WTC11 (cell line): Measurements from ENCODE around the gene ETNK2. TPM values are rescaled to one million over a fixed set of nuclear protein-coding genes. Genes with fewer than 3 reads are reported as not detected.

Experiments used
- ATAC-seq: fragments of 200-7000 bp; cut with Tn5 transposase; 2 replicates; pipeline ENCODE4 v1.10.0; 2021; ENCODE audit warnings: mild to moderate bottlenecking, moderate library complexity
- CTCF ChIA-PET: fragments of 300-600 bp; sonication (Branson Sonifier 250); formaldehyde crosslinking; loops from one replicate; lab custom pipeline; 2021; ENCODE audit warnings: antibody characterized with exemption; lab: Charles Lee
- POLR2A ChIA-PET: fragments of 350-600 bp; sonication (Branson Sonifier 250); formaldehyde crosslinking; loops from one replicate; lab custom pipeline; 2021; ENCODE audit warnings: antibody characterized with exemption; lab: Charles Lee
- DNase-seq: peaks from one replicate; pipeline ENCODE4 v3.0.0; 2021; ENCODE audit warnings: low spot score
- H3K27ac Mint-ChIP-seq: 2 replicates; pipeline ENCODE4 v1.8.0; 2021; ENCODE audit warnings: mixed read lengths
- H3K27me3 Mint-ChIP-seq: 2 replicates; pipeline ENCODE4 v1.8.0; 2021; ENCODE audit warnings: low read depth, mild to moderate bottlenecking, moderate library complexity, mixed read lengths
- H3K36me3 Mint-ChIP-seq: 2 replicates; pipeline ENCODE4 v1.8.0; 2021; ENCODE audit warnings: mixed read lengths
- H3K4me1 Mint-ChIP-seq: 2 replicates; pipeline ENCODE4 v1.8.0; 2022; ENCODE audit warnings: mixed read lengths
- H3K4me3 Mint-ChIP-seq: 2 replicates; pipeline ENCODE4 v1.8.0; 2021; ENCODE audit warnings: mild to moderate bottlenecking, moderate library complexity, mixed read lengths
- H3K9me3 Mint-ChIP-seq: 2 replicates; pipeline ENCODE4 v1.8.0; 2021; ENCODE audit warnings: mixed read lengths
- ETV6 ChIP-seq: sonication (generic); formaldehyde crosslinking; IDR thresholded peaks from 2 replicates; pipeline ENCODE4 v1.8.1; 2022; ENCODE audit warnings: mild to moderate bottlenecking, missing genetic modification reagents
- GABPB1 ChIP-seq: sonication (generic); formaldehyde crosslinking; IDR thresholded peaks from 2 replicates; pipeline ENCODE4 v1.8.1; 2023; ENCODE audit warnings: mild to moderate bottlenecking, missing genetic modification reagents
- GTF2I ChIP-seq: fragments of 250-450 bp; sonication (Bioruptor Pico); conservative IDR thresholded peaks from 2 replicates; pipeline ENCODE4 v1.4.0; 2021; ENCODE audit warnings: mild to moderate bottlenecking
- JUN ChIP-seq: sonication (generic); formaldehyde crosslinking; IDR thresholded peaks from 2 replicates; pipeline ENCODE4 v1.8.0; 2023; ENCODE audit warnings: mild to moderate bottlenecking, missing genetic modification reagents
- KAT7 ChIP-seq: sonication (generic); formaldehyde crosslinking; IDR thresholded peaks from 2 replicates; pipeline ENCODE4 v1.8.1; 2023; ENCODE audit warnings: missing genetic modification reagents, mild to moderate bottlenecking, borderline replicate concordance
- MXD4 ChIP-seq: fragments of 250-450 bp; sonication (Bioruptor Pico); IDR thresholded peaks from 2 replicates; pipeline ENCODE4 v1.8.0; 2021; ENCODE audit warnings: mild to moderate bottlenecking, moderate library complexity, borderline replicate concordance
- NFYB ChIP-seq: sonication (generic); formaldehyde crosslinking; conservative IDR thresholded peaks from 2 replicates; pipeline ENCODE4 v1.8.0; 2022; ENCODE audit warnings: low read depth, missing genetic modification reagents
- SMAD4 ChIP-seq: sonication (generic); formaldehyde crosslinking; IDR thresholded peaks from 2 replicates; pipeline ENCODE4 v1.8.0; 2022; ENCODE audit warnings: mild to moderate bottlenecking, missing genetic modification reagents
- ZNF121 ChIP-seq: sonication (generic); formaldehyde crosslinking; IDR thresholded peaks from 2 replicates; pipeline ENCODE4 v1.8.0; 2023; ENCODE audit warnings: missing genetic modification reagents
- total RNA-seq: library from RNA; stranded (reverse); gene quantifications from 3 replicates; pipeline ENCODE4 v1.2.3, GENCODE V29; 2021
- TF ChIP-seq, protein P1 (sequence below): fragments of 250-450 bp; sonication (Bioruptor Pico); IDR thresholded peaks from 2 replicates; pipeline ENCODE4 v2.1.2; 2022; ENCODE audit warnings: mild to moderate bottlenecking, moderate library complexity
- TF ChIP-seq, protein P2 (sequence below): sonication (generic); formaldehyde crosslinking; IDR thresholded peaks from 2 replicates; pipeline ENCODE4 v1.8.1; 2022; ENCODE audit warnings: low read depth, missing genetic modification reagents, borderline replicate concordance
- TF ChIP-seq, protein P3 (sequence below): sonication (generic); formaldehyde crosslinking; IDR thresholded peaks from 2 replicates; pipeline ENCODE4 v1.8.1; 2022; ENCODE audit warnings: missing genetic modification reagents, borderline replicate concordance
- TF ChIP-seq, protein P4 (sequence below): sonication (generic); formaldehyde crosslinking; IDR thresholded peaks from 2 replicates; pipeline ENCODE4 v1.8.1; 2023; ENCODE audit warnings: mild to moderate bottlenecking, missing genetic modification reagents
- TF ChIP-seq, protein P5 (sequence below): sonication (generic); formaldehyde crosslinking; IDR thresholded peaks from 2 replicates; pipeline ENCODE4 v1.8.0; 2023; ENCODE audit warnings: missing genetic modification reagents, mild to moderate bottlenecking, borderline replicate concordance

ETNK2 gene
- total RNA-seq, 1 experiment from 2014 or later: 19.7 TPM

DNA sequence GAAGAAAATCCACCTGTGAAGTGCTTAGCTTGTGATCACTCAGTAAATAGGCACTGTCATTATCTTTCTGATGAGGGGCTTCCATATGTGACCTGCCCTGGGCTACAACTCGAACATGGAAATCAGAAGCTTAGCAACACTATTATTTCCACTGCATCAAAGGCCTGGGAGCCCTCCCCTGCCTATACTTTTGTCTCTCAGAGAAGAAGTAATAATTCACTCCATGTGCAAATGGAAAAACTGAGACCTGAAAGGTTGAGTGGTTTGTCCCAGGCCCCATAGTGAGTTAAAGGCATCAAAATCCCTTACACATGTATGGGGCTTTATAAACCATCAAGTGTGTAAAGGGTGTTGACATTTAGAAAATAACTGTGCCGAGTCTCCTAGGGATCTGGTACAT lies 58.1 kb downstream of the ETNK2 start (continued):
- TF ChIP-seq, protein P1, sequence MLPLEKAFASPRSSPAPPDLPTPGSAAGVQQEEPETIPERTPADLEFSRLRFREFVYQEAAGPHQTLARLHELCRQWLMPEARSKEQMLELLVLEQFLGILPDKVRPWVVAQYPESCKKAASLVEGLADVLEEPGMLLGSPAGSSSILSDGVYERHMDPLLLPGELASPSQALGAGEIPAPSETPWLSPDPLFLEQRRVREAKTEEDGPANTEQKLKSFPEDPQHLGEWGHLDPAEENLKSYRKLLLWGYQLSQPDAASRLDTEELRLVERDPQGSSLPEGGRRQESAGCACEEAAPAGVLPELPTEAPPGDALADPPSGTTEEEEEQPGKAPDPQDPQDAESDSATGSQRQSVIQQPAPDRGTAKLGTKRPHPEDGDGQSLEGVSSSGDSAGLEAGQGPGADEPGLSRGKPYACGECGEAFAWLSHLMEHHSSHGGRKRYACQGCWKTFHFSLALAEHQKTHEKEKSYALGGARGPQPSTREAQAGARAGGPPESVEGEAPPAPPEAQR: no peak
- no peak for TF ChIP-seq SMAD4
- TF ChIP-seq, protein P2, sequence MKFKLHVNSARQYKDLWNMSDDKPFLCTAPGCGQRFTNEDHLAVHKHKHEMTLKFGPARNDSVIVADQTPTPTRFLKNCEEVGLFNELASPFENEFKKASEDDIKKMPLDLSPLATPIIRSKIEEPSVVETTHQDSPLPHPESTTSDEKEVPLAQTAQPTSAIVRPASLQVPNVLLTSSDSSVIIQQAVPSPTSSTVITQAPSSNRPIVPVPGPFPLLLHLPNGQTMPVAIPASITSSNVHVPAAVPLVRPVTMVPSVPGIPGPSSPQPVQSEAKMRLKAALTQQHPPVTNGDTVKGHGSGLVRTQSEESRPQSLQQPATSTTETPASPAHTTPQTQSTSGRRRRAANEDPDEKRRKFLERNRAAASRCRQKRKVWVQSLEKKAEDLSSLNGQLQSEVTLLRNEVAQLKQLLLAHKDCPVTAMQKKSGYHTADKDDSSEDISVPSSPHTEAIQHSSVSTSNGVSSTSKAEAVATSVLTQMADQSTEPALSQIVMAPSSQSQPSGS (CRISPR knock-in tag): no peak
- TF ChIP-seq, all 79 proteins: peak for 0

DNA sequence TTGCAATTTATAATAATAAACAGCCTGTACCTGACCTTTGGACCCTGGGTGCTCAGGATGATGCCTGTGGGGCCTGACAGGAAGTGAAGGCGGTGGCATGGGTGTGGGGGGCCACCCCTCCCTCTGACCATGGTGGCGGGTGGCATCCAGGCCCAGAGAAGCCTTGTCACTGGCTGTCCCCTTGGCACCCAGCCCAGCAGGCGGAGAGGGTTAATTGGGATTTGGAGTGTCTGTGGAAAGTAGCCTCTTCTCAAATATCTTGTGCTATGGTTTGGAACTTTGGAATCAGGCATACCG lies 58.5 kb downstream of the ETNK2 start:
- Mint-ChIP-seq H3K27ac (peak overlapping the region; percentile 62), H3K4me1 (peaks cover 86% of the 10 kb centered on the region)
- DNase-seq: no peak
- no peak for TF ChIP-seq JUN
- TF ChIP-seq GABPB1 (CRISPR knock-in tag): peak; percentile 72
- TF ChIP-seq NFYB (CRISPR knock-in tag): no peak
- TF ChIP-seq, all 79 proteins: peak for 1
- ATAC-seq: no peak
- Mint-ChIP-seq H3K4me3 (no peak overlapping the region; the same call in 1 of the 2 replicates), H3K27me3 (no peaks in the 10 kb centered on the region), H3K36me3 (no peaks in the 10 kb centered on the region; the same call in 1 of the 2 replicates), H3K9me3 (no peaks in the 10 kb centered on the region)
- CTCF ChIA-PET: interaction anchor here (0.7 to 2.7 kb wide), 3 partner anchors 9 to 222 kb away, joined by 3 to 17 read pairs (median 6); no protein-coding TSS in a partner anchor
- POLR2A ChIA-PET: interaction anchor here (0.9 to 2.6 kb wide), 2 partner anchors 15 to 19 kb away, joined by 3 to 9 read pairs; no protein-coding TSS in a partner anchor

DNA sequence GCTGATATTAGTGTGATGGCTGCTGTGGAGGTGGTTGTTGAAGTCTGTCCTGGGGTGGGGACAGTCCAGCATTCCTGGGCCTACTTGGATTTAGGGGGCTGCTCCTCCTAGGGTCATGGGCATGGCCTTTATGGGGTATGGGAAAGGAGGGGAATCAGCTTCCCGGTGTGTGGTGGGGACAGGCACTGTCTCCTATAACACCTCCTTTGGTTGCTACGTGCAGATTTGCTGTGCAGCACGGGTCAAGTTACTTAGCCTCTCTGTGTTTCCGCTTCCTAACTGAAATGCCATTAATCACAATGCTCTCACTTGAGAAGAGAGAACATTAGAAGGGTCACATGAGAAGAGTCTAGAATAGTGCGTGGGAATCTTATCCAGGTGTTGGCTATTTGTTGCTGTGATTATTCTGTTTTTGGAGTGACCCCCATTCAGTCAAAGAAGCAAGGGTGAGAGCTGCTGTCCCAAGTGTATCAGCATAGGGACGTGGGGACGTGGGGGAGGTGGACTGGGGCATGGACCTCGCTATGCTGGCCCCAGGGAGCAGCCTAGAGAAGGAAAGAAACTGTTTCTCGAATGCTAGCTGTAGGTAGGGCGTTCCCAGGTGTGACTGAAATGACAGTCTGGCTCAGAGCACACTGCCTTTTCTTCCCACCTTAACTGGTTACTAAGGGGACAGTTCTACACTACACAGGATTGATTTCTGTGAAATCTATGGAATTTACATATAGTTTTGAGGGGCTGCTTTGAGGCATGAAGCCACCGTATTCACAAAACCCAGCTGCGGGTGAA lies 59.0 kb downstream of the ETNK2 start:
- Mint-ChIP-seq H3K9me3 (no peaks in the 10 kb centered on the region), H3K36me3 (no peaks in the 10 kb centered on the region; the same call in 1 of the 2 replicates), H3K4me1 (peaks cover 87% of the 10 kb centered on the region), H3K27me3 (no peaks in the 10 kb centered on the region), H3K27ac (peak overlapping the region; percentile 72), H3K4me3 (no peak overlapping the region)
- TF ChIP-seq ZNF121: peak; percentile 88
- no peak for TF ChIP-seq KAT7 (CRISPR knock-in tag)
- DNase-seq: no peak
- ChIA-PET CTCF (interaction anchor here (0.7 to 2.7 kb wide), 2 partner anchors 10 to 36 kb away, joined by 3 to 17 read pairs; no protein-coding TSS in a partner anchor), POLR2A (interaction anchor here (0.9 to 2.6 kb wide), 2 partner anchors 15 to 20 kb away, joined by 3 to 9 read pairs; no protein-coding TSS in a partner anchor)
- ATAC-seq: no peak

DNA sequence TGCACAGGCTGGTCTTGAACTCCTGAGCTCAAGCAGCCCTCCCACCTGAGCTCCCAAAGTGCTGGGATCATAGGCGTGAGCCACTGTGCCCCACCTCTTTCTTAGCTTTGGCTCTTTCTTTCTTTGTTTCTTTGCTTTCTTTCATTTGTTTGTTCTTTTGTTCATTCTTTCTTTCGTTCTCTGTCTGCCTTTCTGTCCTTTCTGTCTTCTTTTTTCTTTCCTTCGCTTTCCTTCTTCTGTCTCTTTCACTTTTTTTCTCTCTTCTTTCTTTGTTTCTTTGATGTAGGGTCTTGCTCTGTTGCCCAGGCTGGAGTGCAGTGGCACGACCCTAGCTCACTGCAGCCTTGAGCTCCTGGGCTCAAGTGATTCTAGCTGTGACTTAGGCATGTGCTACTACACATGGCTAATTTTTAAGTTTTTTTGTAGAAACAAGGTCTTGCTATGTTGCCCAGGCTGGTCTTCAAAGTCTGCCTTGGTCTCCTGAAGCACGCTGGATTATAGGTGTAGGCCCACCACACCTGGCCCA lies 60.0 kb downstream of the ETNK2 start:
- ChIA-PET POLR2A (no interaction called here), CTCF (interaction anchor here (2.7 kb wide), 1 partner anchor 37 kb away, joined by 17 read pairs; no protein-coding TSS in a partner anchor)
- peak overlapping the region; percentile 79 for H3K27ac Mint-ChIP-seq
- H3K27me3 Mint-ChIP-seq: no peaks in the 10 kb centered on the region
- H3K4me1 Mint-ChIP-seq: peaks cover 93% of the 10 kb centered on the region
- ATAC-seq (no peak), DNase-seq (no peak)
- no peaks in the 10 kb centered on the region for H3K9me3 Mint-ChIP-seq
- H3K4me3 Mint-ChIP-seq: no peak overlapping the region
- 0 out of 2 replicates have a peak, but pooled peaks have one; percentile 24 for TF ChIP-seq GTF2I (CRISPR knock-in tag)
- TF ChIP-seq ZNF121: peak; percentile 95
- no peak for TF ChIP-seq ETV6 (CRISPR knock-in tag)
- H3K36me3 Mint-ChIP-seq: no peaks in the 10 kb centered on the region; the same call in 1 of the 2 replicates

DNA sequence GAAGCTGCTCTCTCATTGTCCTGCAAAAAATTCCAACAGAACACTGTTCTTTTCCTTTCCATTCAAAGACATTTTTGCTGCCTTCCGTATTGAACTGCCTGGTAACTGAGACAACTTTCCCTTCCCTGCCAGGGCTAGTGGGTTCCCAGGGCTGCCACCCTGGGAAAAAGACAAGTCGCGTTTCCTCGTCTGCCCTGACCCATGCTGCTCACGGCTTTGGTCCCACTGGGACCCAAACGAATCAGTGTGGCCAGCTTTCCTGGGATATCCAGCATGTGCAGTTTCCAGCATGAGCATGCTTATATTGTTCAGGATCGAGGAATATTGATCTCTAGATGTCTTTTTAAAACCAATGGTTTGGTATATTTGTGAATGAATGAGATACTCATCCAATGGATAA lies 60.8 kb downstream of the ETNK2 start:
- Mint-ChIP-seq H3K36me3 (no peaks in the 10 kb centered on the region; the same call in 1 of the 2 replicates), H3K4me3 (no peak overlapping the region), H3K4me1 (peaks cover 97% of the 10 kb centered on the region), H3K27me3 (no peaks in the 10 kb centered on the region), H3K27ac (peak overlapping the region; percentile 79), H3K9me3 (no peaks in the 10 kb centered on the region)
- CTCF ChIA-PET: interaction anchor here (0.7 to 2.8 kb wide), 4 partner anchors 11 to 220 kb away, joined by 3 to 14 read pairs (median 6); no protein-coding TSS in a partner anchor
- no peak for ATAC-seq
- POLR2A ChIA-PET: interaction anchor here (0.6 kb wide), 1 partner anchor 12 kb away, joined by 3 read pairs; no protein-coding TSS in a partner anchor
- no peak for DNase-seq
- TF ChIP-seq, protein P3, sequence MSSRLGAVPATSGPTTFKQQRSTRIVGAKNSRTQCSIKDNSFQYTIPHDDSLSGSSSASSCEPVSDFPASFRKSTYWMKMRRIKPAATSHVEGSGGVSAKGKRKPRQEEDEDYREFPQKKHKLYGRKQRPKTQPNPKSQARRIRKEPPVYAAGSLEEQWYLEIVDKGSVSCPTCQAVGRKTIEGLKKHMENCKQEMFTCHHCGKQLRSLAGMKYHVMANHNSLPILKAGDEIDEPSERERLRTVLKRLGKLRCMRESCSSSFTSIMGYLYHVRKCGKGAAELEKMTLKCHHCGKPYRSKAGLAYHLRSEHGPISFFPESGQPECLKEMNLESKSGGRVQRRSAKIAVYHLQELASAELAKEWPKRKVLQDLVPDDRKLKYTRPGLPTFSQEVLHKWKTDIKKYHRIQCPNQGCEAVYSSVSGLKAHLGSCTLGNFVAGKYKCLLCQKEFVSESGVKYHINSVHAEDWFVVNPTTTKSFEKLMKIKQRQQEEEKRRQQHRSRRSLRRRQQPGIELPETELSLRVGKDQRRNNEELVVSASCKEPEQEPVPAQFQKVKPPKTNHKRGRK (CRISPR knock-in tag): no peak
- TF ChIP-seq SMAD4 (no peak), MXD4 (CRISPR knock-in tag) (no peak)
- TF ChIP-seq, protein P4, sequence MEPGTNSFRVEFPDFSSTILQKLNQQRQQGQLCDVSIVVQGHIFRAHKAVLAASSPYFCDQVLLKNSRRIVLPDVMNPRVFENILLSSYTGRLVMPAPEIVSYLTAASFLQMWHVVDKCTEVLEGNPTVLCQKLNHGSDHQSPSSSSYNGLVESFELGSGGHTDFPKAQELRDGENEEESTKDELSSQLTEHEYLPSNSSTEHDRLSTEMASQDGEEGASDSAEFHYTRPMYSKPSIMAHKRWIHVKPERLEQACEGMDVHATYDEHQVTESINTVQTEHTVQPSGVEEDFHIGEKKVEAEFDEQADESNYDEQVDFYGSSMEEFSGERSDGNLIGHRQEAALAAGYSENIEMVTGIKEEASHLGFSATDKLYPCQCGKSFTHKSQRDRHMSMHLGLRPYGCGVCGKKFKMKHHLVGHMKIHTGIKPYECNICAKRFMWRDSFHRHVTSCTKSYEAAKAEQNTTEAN: no peak
- TF ChIP-seq, protein P5, sequence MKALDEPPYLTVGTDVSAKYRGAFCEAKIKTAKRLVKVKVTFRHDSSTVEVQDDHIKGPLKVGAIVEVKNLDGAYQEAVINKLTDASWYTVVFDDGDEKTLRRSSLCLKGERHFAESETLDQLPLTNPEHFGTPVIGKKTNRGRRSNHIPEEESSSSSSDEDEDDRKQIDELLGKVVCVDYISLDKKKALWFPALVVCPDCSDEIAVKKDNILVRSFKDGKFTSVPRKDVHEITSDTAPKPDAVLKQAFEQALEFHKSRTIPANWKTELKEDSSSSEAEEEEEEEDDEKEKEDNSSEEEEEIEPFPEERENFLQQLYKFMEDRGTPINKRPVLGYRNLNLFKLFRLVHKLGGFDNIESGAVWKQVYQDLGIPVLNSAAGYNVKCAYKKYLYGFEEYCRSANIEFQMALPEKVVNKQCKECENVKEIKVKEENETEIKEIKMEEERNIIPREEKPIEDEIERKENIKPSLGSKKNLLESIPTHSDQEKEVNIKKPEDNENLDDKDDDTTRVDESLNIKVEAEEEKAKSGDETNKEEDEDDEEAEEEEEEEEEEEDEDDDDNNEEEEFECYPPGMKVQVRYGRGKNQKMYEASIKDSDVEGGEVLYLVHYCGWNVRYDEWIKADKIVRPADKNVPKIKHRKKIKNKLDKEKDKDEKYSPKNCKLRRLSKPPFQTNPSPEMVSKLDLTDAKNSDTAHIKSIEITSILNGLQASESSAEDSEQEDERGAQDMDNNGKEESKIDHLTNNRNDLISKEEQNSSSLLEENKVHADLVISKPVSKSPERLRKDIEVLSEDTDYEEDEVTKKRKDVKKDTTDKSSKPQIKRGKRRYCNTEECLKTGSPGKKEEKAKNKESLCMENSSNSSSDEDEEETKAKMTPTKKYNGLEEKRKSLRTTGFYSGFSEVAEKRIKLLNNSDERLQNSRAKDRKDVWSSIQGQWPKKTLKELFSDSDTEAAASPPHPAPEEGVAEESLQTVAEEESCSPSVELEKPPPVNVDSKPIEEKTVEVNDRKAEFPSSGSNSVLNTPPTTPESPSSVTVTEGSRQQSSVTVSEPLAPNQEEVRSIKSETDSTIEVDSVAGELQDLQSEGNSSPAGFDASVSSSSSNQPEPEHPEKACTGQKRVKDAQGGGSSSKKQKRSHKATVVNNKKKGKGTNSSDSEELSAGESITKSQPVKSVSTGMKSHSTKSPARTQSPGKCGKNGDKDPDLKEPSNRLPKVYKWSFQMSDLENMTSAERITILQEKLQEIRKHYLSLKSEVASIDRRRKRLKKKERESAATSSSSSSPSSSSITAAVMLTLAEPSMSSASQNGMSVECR (CRISPR knock-in tag): no peak
